GM15510 (cell line): ENCODE results near the gene ZCCHC2.

Experiments
- POLR2A ChIP-seq: IDR thresholded peaks from 3 replicates; pipeline ENCODE4 v1.6.1; 2011; ENCODE audit warnings: borderline replicate concordance; ENCODE audit not compliant: insufficient read length; ENCODE audit errors: extremely low read depth

The ZCCHC2 gene

GRCh38 chr18:62601871-62602270 lies 79.0 kb downstream of the ZCCHC2 start:
- no peak for TF ChIP-seq POLR2A

- no peak for TF ChIP-seq POLR2A
Measured at GRCh38 chr18:62602706-62603105, 79.9 kb downstream of the ZCCHC2 start.

DNA sequence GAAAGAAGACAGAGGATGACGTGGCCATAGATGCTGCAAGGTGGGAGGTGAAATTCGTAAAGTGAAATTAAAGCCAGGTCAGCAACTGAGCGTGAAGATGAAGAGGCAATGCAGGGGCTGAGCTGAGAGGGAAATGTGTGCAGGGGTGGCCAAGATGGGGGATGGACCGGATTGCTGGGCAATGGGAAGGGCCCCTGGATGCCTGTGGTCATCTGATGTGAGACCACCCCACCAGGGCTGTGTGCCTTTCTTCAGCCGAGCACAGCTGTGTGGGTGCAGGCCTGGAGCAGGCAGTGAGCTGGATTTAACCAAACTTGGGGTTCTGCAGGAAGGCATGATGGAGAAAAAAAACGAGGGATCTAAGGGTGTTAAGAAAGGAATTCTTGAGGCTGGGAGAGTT lies 80.4 kb downstream of the ZCCHC2 start:
- no peak for TF ChIP-seq POLR2A

- TF ChIP-seq POLR2A = no peak
Measured at GRCh38 chr18:62603979-62604378, 81.2 kb downstream of the ZCCHC2 start.

DNA sequence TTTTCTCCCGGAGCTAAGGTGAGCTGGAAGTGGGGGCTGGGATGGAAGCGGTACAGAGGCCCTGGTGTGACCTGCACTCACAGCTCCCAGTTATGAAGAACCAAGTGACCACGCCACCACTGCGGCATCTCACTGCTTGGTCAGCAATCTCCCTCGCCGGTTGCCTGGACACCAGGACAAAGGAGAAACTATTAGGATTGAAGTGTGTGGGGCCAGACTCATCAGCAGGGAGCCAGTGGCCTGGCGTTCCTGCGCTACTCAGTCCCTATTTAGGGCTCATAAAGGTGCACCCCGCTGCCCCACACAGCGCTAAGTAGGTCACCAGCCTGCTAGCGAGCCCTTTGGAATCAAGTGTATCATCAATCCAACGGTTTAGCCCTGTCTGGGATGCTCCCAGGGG lies 82.9 kb downstream of the ZCCHC2 start:
- TF ChIP-seq POLR2A = no peak

GRCh38 chr18:62606106-62606505 lies 83.3 kb downstream of the ZCCHC2 start:
- no peak for TF ChIP-seq POLR2A

GRCh38 chr18:62607302-62607701 lies 84.5 kb downstream of the ZCCHC2 start:
- TF ChIP-seq POLR2A = no peak

GRCh38 chr18:62607708-62608428 lies 85.0 kb downstream of the ZCCHC2 start:
- TF ChIP-seq POLR2A = no peak

GRCh38 chr18:62609764-62610163 lies 86.9 kb downstream of the ZCCHC2 start:
- no peak for TF ChIP-seq POLR2A

DNA sequence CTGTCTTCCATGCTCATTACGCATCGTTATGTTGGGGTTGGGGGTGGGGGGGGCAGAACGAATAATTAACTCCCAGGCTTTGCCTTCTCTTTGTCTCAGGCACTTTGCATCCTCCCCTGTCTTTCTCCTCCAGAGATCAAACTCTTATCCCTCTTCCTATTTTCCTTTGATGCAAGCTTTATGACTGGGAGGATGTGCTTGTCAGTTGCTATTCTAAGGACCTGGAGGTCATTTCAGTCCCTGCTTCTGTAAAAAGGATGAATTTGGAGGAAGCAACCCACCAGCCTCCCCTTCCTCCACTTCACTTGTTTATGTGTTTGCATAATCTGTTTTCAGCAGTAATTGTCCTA lies 87.5 kb downstream of the ZCCHC2 start:
- TF ChIP-seq POLR2A = no peak

DNA sequence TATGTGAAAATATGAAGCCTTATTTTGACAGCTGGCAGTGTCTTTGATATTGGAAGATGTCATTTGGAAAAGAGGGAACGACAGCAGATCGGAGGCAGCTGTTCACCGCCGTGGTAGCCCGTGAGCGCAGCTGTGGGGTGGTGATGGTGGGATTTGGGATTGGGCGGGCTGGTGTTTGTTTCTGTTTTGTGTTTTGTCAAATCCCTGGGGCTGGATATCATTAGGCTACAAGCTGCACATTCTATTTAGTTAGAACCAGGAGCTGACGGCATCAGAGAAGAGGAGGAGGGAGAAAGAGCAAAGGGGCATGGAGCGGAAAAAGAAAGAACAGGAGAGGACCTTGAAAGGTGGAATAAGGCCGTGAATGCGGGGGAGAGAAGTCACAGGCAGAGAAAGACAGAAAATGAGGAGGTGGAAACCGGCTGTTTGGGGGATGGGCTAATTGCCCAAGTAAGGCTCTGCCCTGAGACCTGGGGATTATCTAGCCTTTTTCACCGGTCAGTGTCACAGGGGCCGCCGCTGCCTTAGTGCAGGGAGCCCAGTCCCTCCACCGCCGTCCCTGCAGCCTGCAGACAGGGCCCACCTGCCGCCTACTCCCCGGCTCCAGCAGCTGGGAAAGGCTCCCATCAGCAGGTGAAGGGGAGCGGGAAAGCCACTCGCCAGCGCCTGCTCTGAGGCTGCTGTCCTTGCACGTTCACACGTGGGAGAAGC lies 88.0 kb downstream of the ZCCHC2 start:
- TF ChIP-seq POLR2A = no peak

- TF ChIP-seq POLR2A = no peak
Measured at GRCh38 chr18:62611453-62612288, 88.8 kb downstream of the ZCCHC2 start.

- TF ChIP-seq POLR2A = no peak
Measured at GRCh38 chr18:62612289-62612645, 89.4 kb downstream of the ZCCHC2 start.

DNA sequence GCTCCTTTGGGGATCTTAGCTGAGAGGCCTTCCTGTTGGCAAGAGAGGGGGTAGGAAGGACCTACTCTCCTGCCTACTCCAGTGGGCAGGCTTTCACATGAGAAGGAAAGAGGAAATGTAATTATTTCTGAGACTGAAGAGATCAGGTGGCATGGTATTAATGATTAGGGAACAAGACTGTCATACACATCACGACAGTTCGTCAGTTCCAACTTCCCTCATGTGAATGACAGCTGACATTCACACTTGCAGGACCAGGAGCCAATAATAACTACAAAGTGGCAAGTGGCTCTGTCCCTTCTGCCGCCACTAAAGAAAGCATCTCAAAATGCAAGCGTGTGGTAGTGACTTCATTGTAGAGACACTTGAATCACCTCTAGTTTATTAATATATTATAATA lies 90.0 kb downstream of the ZCCHC2 start:
- no peak for TF ChIP-seq POLR2A

DNA sequence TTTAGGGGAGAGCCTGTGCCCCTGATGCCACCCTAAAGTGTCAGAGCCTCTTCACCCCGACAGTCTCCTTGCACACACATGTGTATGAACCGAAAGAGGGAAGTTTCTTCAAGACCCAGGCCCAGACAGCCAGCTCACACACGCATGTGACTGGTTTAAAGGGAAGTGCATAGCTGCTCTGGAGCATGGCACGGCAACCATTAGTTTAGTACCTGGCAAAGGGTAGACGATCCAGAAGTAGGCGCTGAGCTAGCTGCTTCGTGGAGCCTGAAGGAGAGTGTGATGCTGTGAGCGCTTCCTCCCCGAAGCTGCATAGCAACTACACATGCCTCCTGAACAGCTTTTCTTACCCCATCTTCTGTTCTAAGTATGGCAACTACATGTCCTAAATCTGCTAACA lies 91.7 kb downstream of the ZCCHC2 start:
- TF ChIP-seq POLR2A = no peak
